ENCODE data around the gene BAZ1B. TPM values are rescaled to one million over a fixed set of nuclear protein-coding genes. Genes with fewer than 3 reads are reported as not detected.
A peak's percentile ranks its signal among the peaks of the same experiment; 100 is the strongest.

BAZ1B gene
- total RNA-seq, 1 donor from 2014 or later: 85.8 TPM

DNA sequence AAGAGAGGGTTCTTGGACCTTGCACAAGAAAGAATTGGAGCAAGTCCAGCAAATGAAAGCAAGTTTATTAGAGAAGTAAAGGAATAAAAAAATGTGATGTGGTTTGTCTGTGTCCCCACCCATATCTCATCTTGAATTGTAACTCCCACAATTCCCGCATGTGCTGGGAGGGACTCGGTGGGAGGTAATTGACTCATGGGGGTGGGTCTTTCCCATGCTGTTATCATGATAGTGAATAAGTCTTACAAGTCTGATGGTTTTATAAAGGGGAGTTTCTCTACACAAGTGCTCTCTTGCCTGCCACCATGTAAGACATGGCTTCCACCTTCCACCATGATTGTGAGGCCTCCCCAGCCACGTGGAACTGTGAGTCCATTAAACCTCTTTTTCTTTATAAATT lies 127.7 kb downstream of the BAZ1B start:
- H3K4me3 Mint-ChIP-seq: peak overlapping the region; percentile 12
- DNase-seq (ENCODE audit: low spot score): no peak
- peaks cover 10% of the 10 kb centered on the region for H3K9me3 Mint-ChIP-seq
- H3K27ac Mint-ChIP-seq: no peak overlapping the region
- Histone ChIP-seq H2AFZ (replicated peaks) (no peak overlapping the region), H3K27me3 (no peaks in the 10 kb centered on the region), H4K20me1 (ENCODE audit: low read depth) (no peaks in the 10 kb centered on the region), H3K4me3 (no peak overlapping the region), H3K9me3 (ENCODE audit: low read depth) (no peaks in the 10 kb centered on the region), H3K27ac (no peak overlapping the region), H3K79me2 (ENCODE audit: low read depth) (no peaks in the 10 kb centered on the region), H3F3A (ENCODE audit: low read depth) (peaks cover 7% of the 10 kb centered on the region), H3K9ac (no peak overlapping the region), H3K4me2 (no peak overlapping the region), H3K36me3 (no peaks in the 10 kb centered on the region), H3K4me1 (peaks cover 9% of the 10 kb centered on the region)
- no peak for TF ChIP-seq EZH2 (IDR thresholded peaks at IDR 0.05)
- TF ChIP-seq, protein P1, sequence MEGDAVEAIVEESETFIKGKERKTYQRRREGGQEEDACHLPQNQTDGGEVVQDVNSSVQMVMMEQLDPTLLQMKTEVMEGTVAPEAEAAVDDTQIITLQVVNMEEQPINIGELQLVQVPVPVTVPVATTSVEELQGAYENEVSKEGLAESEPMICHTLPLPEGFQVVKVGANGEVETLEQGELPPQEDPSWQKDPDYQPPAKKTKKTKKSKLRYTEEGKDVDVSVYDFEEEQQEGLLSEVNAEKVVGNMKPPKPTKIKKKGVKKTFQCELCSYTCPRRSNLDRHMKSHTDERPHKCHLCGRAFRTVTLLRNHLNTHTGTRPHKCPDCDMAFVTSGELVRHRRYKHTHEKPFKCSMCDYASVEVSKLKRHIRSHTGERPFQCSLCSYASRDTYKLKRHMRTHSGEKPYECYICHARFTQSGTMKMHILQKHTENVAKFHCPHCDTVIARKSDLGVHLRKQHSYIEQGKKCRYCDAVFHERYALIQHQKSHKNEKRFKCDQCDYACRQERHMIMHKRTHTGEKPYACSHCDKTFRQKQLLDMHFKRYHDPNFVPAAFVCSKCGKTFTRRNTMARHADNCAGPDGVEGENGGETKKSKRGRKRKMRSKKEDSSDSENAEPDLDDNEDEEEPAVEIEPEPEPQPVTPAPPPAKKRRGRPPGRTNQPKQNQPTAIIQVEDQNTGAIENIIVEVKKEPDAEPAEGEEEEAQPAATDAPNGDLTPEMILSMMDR (IDR thresholded peaks at IDR 0.05): no peak
- TF ChIP-seq EZH2phosphoT487 (IDR thresholded peaks at IDR 0.05): no peak
- no peaks in the 10 kb centered on the region for H3K36me3 Mint-ChIP-seq
- H3K27me3 Mint-ChIP-seq (ENCODE audit: insufficient read depth, low read depth): peaks cover 2% of the 10 kb centered on the region
- H3K4me1 Mint-ChIP-seq: peaks cover 12% of the 10 kb centered on the region

DNA sequence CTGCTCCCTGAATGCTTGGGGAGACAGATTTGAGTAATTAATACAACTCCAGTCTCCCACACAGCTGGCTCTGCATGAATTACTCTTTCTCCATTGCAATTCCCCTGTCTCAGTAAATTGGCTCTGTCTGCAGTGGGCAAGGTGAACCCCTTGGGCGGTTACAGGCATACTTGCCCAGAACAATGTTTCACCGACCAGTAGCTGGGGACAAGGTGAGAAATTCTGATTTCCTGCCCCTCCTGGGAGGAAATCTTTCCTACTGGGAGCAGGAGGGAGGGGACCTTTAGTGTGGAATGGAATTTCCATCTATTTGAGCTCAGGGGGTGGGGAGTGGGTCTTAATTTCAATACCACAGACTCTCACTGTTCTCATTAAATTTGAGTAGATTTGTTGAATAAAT lies 130.7 kb downstream of the BAZ1B start:
- H3K9me3 Mint-ChIP-seq: peaks cover 34% of the 10 kb centered on the region

More for the DNA sequence above, 130.7 kb downstream of the BAZ1B start:
- no peak overlapping the region for H2AFZ ChIP-seq (replicated peaks)
- Mint-ChIP-seq H3K36me3 (peaks cover 2% of the 10 kb centered on the region), H3K4me1 (peaks cover 3% of the 10 kb centered on the region), H3K4me3 (no peak overlapping the region), H3K27ac (no peak overlapping the region), H3K27me3 (ENCODE audit: insufficient read depth, low read depth) (peaks cover 2% of the 10 kb centered on the region)
- DNase-seq (ENCODE audit: low spot score): no peak
- no peaks in the 10 kb centered on the region for H3K4me1 ChIP-seq
- peaks cover 12% of the 10 kb centered on the region for H3K9me3 ChIP-seq (ENCODE audit: low read depth)
- no peak overlapping the region for H3K9ac ChIP-seq
- H4K20me1 ChIP-seq (ENCODE audit: low read depth): no peaks in the 10 kb centered on the region
- TF ChIP-seq, protein P1 (IDR thresholded peaks at IDR 0.05): no peak
- TF ChIP-seq EZH2phosphoT487 (IDR thresholded peaks at IDR 0.05) (no peak), EZH2 (IDR thresholded peaks at IDR 0.05) (no peak)
- H3K27me3 ChIP-seq: no peaks in the 10 kb centered on the region
- no peaks in the 10 kb centered on the region for H3K79me2 ChIP-seq (ENCODE audit: low read depth)
- no peaks in the 10 kb centered on the region for H3F3A ChIP-seq (ENCODE audit: low read depth)
- no peak overlapping the region for H3K4me3 ChIP-seq
- no peaks in the 10 kb centered on the region for H3K36me3 ChIP-seq
- no peak overlapping the region for H3K27ac ChIP-seq
- no peak overlapping the region for H3K4me2 ChIP-seq

Small RNAs within 50 kb of the gene (small RNA-seq; reads per million reads assigned to genes)
- gene RF00019: not detected
- not detected for gene RNU6-1198P

Other genes starting within 250 kb of the BAZ1B start
- gene NSUN5, start 213.5 kb downstream of the BAZ1B start, total RNA-seq (ENCODE audit: low replicate concordance): 23.3 and 48.6 TPM in 2 replicates
- not detected in 2 replicates for gene TRIM50, start 194.2 kb downstream of the BAZ1B start, total RNA-seq (ENCODE audit: low replicate concordance)
- not detected in 2 replicates for gene FKBP6, start 194.1 kb downstream of the BAZ1B start, total RNA-seq (ENCODE audit: low replicate concordance)
- 1.1 and 5.8 TPM in 2 replicates for gene FZD9, start 88.5 kb downstream of the BAZ1B start, total RNA-seq (ENCODE audit: low replicate concordance)
- 10.4 and 29.9 TPM in 2 replicates for gene BCL7B, start 35.4 kb upstream of the BAZ1B start, total RNA-seq (ENCODE audit: low replicate concordance)
- 29.0 and 50.4 TPM in 2 replicates for gene TBL2, start 56.3 kb upstream of the BAZ1B start, total RNA-seq (ENCODE audit: low replicate concordance)
- 0.87 and 0.90 TPM in 2 replicates for gene MLXIPL, start 102.2 kb upstream of the BAZ1B start, total RNA-seq (ENCODE audit: low replicate concordance)
- gene VPS37D, start 145.5 kb upstream of the BAZ1B start, total RNA-seq (ENCODE audit: low replicate concordance): 7.0 and 24.6 TPM in 2 replicates
- 0.94 and 2.6 TPM in 2 replicates for gene DNAJC30, start 161.2 kb upstream of the BAZ1B start, total RNA-seq (ENCODE audit: low replicate concordance)
- 22.8 and 41.6 TPM in 2 replicates for gene BUD23, start 161.3 kb upstream of the BAZ1B start, total RNA-seq (ENCODE audit: low replicate concordance)
- gene STX1A, start 197.4 kb upstream of the BAZ1B start, total RNA-seq (ENCODE audit: low replicate concordance): 21.9 and 29.0 TPM in 2 replicates
- gene ABHD11, start 216.5 kb upstream of the BAZ1B start, total RNA-seq (ENCODE audit: low replicate concordance): 9.3 and 15.1 TPM in 2 replicates
- gene CLDN3, start 248.0 kb upstream of the BAZ1B start, total RNA-seq (ENCODE audit: low replicate concordance): 1.6 and 14.2 TPM in 2 replicates

All from neural progenitor cell (in vitro differentiated cells).